Adipocyte (in vitro differentiated cells): ENCODE data around the gene XRN2.
A peak's percentile ranks its signal among the peaks of the same experiment; 100 is the strongest.

Experiments
- DNase-seq: peaks from one replicate; pipeline ENCODE4 v3.0.0-alpha.2; 2015; ENCODE audit warnings: low read depth
- H3K27me3 ChIP-seq: replicated peaks from 2 replicates; pipeline ENCODE4 v1.7.0; 2013; ENCODE audit warnings: mild to moderate bottlenecking, low read length, moderate library complexity; ENCODE audit not compliant: control insufficient read depth, insufficient read depth
- H3K36me3 ChIP-seq: 2 replicates; pipeline ENCODE4 v1.7.0; 2013; ENCODE audit warnings: low read length, mild to moderate bottlenecking, moderate library complexity; ENCODE audit not compliant: control insufficient read depth, insufficient read depth, severe bottlenecking
- H3K4me1 ChIP-seq: 2 replicates; pipeline ENCODE4 v1.7.0; 2013; ENCODE audit warnings: mild to moderate bottlenecking, low read length, moderate library complexity; ENCODE audit not compliant: control insufficient read depth, insufficient read depth
- H3K4me3 ChIP-seq: 2 replicates; pipeline ENCODE4 v1.7.0; 2013; ENCODE audit warnings: mild to moderate bottlenecking, low read length, moderate library complexity
- H3K9ac ChIP-seq: 2 replicates; pipeline ENCODE4 v1.7.0; 2013; ENCODE audit warnings: mild to moderate bottlenecking, low read length, moderate library complexity
- H3K9me3 ChIP-seq: 2 replicates; pipeline ENCODE4 v1.7.0; 2013; ENCODE audit warnings: mild to moderate bottlenecking, low read length, moderate library complexity; ENCODE audit not compliant: control insufficient read depth

Gene XRN2

DNA sequence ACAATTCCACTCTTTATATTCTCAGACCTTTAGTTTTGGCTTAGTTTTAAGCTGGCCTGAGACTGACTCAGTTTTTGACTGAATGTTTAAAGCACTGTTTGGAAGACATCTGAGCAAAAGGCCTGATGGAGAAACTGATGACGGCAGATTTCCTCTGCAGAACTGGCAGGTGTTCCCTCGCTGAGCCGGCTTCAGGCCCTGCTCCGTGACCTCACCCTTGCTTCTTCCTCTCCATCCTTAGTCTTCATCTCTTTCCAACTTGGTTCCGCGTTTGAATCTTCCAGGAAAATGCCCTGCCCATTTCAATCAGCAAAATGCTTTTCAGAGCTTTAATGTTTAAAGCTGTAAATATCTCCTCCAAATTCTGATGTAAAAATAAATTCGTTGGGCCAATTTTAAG lies 87.6 kb downstream of the XRN2 start:
- H3K4me3 ChIP-seq: no peak overlapping the region
- peaks cover 31% of the 10 kb centered on the region for H3K36me3 ChIP-seq
- peaks cover 41% of the 10 kb centered on the region for H3K27me3 ChIP-seq
- H3K9ac ChIP-seq: no peak overlapping the region
- peaks cover 27% of the 10 kb centered on the region for H3K4me1 ChIP-seq
- no peak for DNase-seq
- no peaks in the 10 kb centered on the region for H3K9me3 ChIP-seq

DNA sequence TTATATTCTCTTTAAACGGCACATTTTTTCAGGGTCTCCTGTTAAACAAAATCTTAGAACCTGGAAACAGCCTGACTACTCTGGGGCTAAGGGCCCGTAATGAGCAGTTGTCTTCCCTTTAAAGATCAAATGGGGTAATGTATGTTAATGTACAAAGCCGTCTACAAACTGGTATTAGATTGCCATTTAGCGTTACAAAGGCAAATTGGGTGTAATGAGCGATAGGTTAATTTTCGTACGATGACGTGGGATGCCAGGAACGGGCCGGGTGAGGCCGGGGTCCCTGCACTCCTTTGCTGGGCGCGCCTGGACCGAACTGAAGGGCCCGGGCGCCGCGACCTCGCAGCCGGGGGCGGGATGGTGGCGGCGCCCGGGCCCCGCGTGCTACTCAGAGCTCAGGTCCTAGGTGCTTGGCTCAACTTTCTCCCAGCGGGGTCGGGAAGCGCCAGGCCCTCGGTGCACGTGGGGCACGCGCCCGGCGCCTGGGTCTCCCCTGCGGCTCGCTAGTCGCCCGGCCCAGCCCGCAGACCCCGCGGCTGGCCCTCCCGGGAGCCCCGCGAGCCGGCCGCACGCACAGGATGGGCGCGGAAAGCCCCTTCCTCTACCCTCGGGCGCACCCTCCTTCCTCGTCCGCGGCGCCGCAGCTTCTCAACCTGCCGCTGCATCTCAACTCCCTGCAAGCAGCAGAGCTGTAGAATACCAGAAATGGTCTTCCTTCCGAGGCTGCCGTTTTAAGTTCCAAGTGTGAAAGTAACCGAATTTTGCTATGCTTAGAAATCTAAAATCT lies 88.2 kb downstream of the XRN2 start:
- Histone ChIP-seq H3K4me3 (peak overlapping the region; percentile 16), H3K4me1 (peaks cover 27% of the 10 kb centered on the region), H3K9ac (no peak overlapping the region), H3K9me3 (no peaks in the 10 kb centered on the region), H3K27me3 (peaks cover 47% of the 10 kb centered on the region), H3K36me3 (peaks cover 25% of the 10 kb centered on the region)
- no peak for DNase-seq

DNA sequence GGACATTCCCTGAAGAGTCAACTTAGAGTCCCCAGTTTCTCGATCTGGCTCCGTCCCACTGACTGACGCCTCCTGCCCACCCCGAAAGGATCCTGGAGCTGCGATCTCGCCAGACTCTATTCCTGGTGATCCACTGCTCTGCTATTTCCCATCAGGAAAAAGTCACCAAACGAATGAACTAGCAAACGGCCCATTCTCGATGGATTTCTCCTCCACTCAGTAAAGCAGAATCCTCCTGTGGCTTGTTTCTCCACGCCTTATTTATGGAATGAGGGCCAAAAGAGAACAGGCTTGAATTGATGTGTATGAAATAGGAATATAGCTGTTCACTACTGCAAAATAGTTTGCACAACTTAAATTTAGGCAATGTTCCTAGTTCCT lies 88.8 kb downstream of the XRN2 start:
- H3K27me3 ChIP-seq: peaks cover 48% of the 10 kb centered on the region
- no peaks in the 10 kb centered on the region for H3K9me3 ChIP-seq
- H3K36me3 ChIP-seq: peaks cover 19% of the 10 kb centered on the region
- peak overlapping the region; percentile 16 for H3K4me3 ChIP-seq
- peaks cover 27% of the 10 kb centered on the region for H3K4me1 ChIP-seq
- DNase-seq: no peak
- no peak overlapping the region for H3K9ac ChIP-seq

DNA sequence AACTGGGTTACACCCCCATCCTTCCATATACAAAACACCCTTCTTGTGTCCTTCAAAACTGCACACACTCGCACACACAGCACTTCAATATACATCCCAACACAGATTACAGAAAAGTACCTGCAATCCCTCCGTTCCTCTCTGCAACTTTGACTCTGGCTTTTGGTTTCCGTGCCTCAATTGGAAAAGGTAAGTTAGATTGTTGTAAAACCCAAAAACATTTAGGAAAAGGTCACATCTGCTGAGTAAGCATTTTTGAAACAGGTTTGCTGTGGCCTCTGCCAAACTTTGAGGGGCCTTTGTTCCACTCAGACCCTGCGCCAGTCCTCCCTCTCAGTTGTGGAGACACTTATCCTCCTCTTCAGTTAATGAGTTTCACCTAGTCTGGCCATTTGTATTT lies 90.0 kb downstream of the XRN2 start:
- H3K27me3 ChIP-seq: peaks cover 58% of the 10 kb centered on the region
- H3K4me3 ChIP-seq: no peak overlapping the region
- no peak for DNase-seq
- peaks cover 25% of the 10 kb centered on the region for H3K4me1 ChIP-seq
- H3K9ac ChIP-seq: no peak overlapping the region
- H3K36me3 ChIP-seq: peaks cover 11% of the 10 kb centered on the region
- no peaks in the 10 kb centered on the region for H3K9me3 ChIP-seq

DNA sequence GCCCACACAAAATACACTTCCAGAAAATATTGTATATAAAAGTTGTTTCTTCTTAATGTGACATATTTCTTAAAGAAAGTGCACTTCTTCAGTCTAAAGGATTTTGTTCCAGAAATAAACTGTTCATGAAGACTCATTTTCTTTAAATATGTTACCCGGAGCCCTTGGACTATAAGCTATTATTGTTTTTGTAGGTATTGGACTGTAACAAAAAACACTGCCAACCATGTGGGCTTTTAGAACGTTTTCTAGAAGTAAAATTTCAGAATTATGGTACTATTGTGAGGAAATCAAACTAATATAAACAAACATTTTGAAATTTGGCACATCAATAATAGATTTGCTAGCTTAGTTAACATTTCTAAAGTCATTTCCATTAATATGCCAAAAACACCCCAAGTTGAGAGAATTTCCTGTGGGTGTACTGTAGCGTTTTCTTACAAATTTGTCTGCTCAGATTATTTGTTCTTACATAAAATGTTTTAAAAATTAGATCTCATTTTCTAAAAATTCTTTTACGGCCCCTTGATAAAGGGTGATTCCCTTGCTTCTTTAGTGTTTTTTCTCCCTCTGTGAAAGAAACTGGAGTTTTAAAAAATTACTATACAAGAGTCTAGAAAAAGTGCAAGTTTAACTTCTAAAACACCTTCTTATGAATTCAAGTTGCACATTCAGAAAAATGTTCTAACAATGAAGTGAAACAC lies 90.8 kb downstream of the XRN2 start:
- Histone ChIP-seq H3K36me3 (peaks cover 11% of the 10 kb centered on the region), H3K27me3 (peaks cover 66% of the 10 kb centered on the region), H3K9me3 (no peaks in the 10 kb centered on the region), H3K4me3 (no peak overlapping the region), H3K4me1 (peaks cover 17% of the 10 kb centered on the region), H3K9ac (no peak overlapping the region)
- DNase-seq: no peak

DNA sequence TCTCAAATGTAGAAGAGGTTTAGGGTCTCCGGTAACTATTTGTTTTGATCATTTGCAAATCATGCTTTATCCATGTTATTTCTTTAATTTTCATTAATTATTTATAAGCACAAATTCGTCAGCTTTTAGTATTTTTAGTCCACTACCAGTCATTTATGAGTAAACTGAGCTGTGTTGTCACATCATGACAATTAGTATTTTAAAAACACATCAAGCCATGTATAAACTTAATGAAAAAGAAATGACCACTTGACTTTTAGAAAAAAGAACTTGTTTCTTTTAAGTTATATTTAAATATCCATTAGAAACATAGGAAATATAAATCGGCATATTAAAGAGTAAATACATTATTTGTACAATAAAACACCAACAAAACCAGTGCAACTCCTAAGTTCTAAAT lies 91.4 kb downstream of the XRN2 start:
- H3K4me1 ChIP-seq: peaks cover 12% of the 10 kb centered on the region
- peaks cover 11% of the 10 kb centered on the region for H3K36me3 ChIP-seq
- H3K9ac ChIP-seq: no peak overlapping the region
- DNase-seq: no peak
- H3K27me3 ChIP-seq: peaks cover 71% of the 10 kb centered on the region
- H3K9me3 ChIP-seq: no peaks in the 10 kb centered on the region
- H3K4me3 ChIP-seq: no peak overlapping the region

DNA sequence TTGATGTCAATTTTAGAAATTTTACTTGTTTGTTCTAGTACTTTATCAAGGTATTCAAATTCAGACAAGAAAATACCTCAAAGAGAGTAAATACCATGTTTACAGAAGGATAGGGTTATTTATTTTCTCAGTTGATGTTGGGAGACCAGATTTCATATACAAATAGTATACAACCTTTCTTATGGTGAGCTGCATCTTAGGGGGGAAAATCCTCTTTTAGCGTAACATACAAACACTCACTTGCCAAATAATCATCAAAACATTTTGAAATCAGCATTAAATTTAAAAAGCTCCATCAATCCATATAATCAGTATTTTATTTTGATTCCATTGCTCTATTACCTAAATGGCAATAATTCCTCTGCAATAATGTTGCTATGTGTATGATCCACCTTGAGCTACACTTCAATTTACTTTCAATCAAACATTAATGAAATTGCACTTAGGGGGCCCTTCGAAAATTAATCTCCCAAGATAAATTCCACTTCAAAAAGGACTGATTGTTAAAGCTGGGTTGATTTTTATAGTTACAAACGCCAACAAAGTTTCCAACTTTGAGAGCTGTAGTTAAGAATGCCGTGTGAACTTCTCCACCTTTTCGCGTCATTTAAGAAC lies 92.0 kb downstream of the XRN2 start:
- H3K9ac ChIP-seq: no peak overlapping the region
- peaks cover 6% of the 10 kb centered on the region for H3K4me1 ChIP-seq
- no peaks in the 10 kb centered on the region for H3K9me3 ChIP-seq
- no peak overlapping the region for H3K4me3 ChIP-seq
- DNase-seq: no peak
- H3K36me3 ChIP-seq: peaks cover 7% of the 10 kb centered on the region
- H3K27me3 ChIP-seq: peaks cover 77% of the 10 kb centered on the region

DNA sequence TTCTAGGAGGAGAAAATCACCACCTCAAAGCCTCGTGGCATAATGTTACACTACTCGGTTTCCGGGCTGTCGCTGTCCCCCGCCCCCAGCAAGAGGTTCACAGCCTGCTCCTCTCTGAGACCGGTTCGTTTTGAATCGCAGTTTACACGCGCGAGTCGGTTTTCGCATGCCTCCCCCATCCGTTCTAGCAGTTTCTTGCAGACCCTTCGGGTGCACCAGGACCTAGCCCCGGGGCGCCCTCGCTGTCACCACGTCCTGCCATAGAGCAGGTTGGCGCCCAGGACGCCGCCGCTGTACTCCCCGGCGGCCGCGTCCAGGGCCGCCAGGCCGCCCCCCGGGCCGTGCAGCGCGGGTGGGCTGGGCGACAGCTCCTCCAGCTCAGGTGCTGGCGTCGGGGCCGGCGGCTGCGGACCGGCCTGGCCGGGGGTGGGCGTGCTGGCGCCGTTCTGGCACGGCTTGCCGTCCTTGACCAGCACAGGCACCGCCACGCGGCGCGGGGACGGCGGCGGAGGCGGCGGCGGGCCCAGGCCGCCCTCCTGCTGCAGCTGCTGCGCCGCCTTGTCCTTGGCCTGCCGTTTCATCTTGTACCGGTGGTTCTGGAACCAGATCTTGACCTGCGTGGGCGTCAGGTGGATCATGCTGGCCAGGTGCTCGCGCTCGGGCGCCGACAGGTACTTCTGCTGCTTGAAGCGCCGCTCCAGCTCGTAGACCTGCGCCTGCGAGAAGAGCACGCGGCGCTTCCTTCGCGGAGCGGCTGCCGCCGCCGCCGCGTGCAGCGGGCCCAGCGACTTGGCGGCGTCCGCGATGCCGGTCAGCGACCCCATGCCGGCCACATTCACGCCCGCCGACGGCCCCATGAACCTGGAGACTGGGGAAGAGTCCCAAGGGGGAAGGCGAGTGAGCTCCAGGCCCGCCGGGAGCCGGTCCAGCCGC lies 92.8 kb downstream of the XRN2 start:
- no peak overlapping the region for H3K4me3 ChIP-seq
- H3K36me3 ChIP-seq: no peaks in the 10 kb centered on the region
- no peak for DNase-seq

DNA sequence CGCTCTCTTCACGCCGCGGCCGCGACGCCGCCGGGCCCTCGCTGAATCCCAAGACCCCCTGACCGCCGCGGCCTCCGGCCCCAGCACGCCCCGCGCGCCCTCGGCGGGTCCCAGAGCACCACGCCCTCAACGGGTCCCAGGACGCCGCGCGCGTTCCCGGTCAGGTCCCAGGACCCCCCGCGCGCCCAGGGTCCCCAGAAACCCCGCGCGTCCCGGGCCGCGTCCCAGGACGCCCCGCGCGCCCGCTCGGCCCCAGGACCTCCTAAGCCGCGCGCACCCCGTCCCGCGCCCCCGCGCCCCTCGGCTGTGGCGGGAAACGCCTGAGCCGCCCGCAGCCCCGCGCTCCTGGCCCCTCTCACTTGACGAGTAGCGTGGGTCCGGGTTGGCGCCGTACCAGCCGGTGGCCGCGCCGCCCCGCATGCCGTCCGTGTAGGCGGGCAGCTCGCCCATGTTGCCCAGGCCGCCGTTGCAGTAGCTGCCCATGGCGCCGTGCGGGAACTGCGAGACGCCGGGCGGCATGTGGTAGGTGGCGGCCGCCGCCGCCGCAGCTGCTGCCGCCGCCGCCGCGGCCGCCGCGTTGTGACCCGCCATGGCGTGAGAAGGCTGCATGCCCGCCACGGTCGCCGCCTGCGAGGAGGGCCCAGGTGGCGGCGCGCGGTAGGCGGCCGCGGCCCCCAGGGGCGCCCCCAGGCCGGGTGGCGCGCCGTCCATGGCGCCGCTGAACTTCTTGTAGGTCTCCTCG lies 93.6 kb downstream of the XRN2 start:
- H3K27me3 ChIP-seq: peaks cover 85% of the 10 kb centered on the region
- peaks cover 4% of the 10 kb centered on the region for H3K4me1 ChIP-seq
- H3K9ac ChIP-seq: no peak overlapping the region
- DNase-seq: peak; percentile 20
- no peaks in the 10 kb centered on the region for H3K9me3 ChIP-seq
- no peak overlapping the region for H3K4me3 ChIP-seq
- no peaks in the 10 kb centered on the region for H3K36me3 ChIP-seq

More for the DNA sequence above, 92.8 kb downstream of the XRN2 start:
- H3K9ac ChIP-seq: no peak overlapping the region
- peaks cover 6% of the 10 kb centered on the region for H3K4me1 ChIP-seq
- no peaks in the 10 kb centered on the region for H3K9me3 ChIP-seq
- H3K27me3 ChIP-seq: peaks cover 85% of the 10 kb centered on the region

DNA sequence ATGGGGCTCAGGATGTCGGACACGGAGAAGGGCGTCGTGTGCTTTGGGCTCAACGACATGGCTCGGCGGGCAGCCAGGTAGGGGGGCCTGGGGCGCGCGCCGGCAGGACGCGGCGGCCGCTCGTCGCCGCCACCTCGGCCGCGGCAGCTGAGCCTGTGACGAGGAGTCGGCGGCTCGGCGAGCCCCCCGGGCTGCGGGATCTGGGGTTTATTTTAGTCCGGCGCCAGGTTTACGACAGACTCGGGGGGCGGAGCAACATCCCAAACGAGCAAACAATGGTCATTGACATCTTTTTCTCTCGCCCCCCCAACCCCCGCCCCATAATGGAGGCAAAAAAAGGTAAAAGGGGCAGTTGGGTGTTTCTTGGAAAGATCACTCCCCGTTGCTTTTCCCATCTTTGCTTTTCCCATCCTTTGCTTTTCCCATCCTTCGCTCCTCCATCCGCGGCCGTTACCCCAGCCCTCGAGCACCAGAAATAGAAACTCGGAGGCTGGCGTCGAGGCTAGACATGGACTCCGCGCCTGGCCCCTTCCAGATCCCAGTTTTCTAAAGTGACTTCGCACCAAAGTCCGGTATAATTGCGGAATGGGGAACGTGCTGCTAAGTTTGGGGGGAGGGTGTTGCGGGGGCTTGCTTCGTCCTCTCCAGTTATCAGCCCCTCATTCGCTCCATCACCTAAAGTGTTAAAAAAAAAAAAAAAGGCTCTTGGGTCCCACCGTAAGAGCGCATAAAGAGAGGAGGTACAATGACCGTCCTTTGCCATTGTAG lies 94.4 kb downstream of the XRN2 start, which contains the start of gene NKX2-4:
TSS of gene NKX2-4 (minus strand) at position 186 of the 768 bp plus-strand sequence. CDS start at position 59, 127 bp downstream.
- Histone ChIP-seq H3K36me3 (no peaks in the 10 kb centered on the region), H3K9ac (no peak within 1 kb of the TSS), H3K9me3 (no peaks in the 10 kb centered on the region), H3K27me3 (peaks cover 77% of the 10 kb centered on the region), H3K4me3 (no peak within 1 kb of the TSS), H3K4me1 (no peaks in the 10 kb centered on the region)
- DNase-seq: no peak
